IMR-90 (cell line): ENCODE results near the gene PCNX2. TPM values are rescaled to one million over a fixed set of nuclear protein-coding genes. Genes with fewer than 3 reads are reported as not detected.

Experiments used
- ATAC-seq: fragments of 200-7000 bp; cut with Tn5 transposase; 2 replicates; pipeline ENCODE4 v1.9.1; 2020; ENCODE audit warnings: low read depth, mild to moderate bottlenecking, moderate library complexity
- BruUV-seq: library from RNA; stranded (reverse); fragments of 400-500 nt; replicated peaks from 2 replicates; lab custom pipeline; 2021; lab: Mats Ljungman, UMichigan
- CTCF ChIA-PET: fragments of 300-600 bp; formaldehyde crosslinking; extraction: SDS; loops from one replicate; lab custom pipeline; 2021; ENCODE audit warnings: antibody characterized with exemption; lab: Yijun Ruan, JAX
- POLR2A ChIA-PET: fragments of 300-600 bp; sonication (Branson Sonifier 250); formaldehyde crosslinking; loops from one replicate; lab custom pipeline; 2022; ENCODE audit warnings: antibody characterized with exemption; ENCODE audit not compliant: unreplicated experiment; lab: Charles Lee
- DNase-seq: peaks from one replicate; pipeline ENCODE4 v3.0.0; 2013
- H2AFZ ChIP-seq: replicated peaks from 2 replicates; pipeline ENCODE3; 2013; ENCODE audit warnings: low read length, mild to moderate bottlenecking; ENCODE audit not compliant: poor library complexity
- H2AK5ac ChIP-seq: 2 replicates; pipeline ENCODE4 v1.6.1; 2013; ENCODE audit warnings: low read depth, low read length, inconsistent platforms
- H2AK9ac ChIP-seq: replicated peaks from 2 replicates; pipeline ENCODE3; 2013; ENCODE audit warnings: mild to moderate bottlenecking, low read depth, low read length, moderate library complexity; ENCODE audit not compliant: poor library complexity
- H2BK120ac ChIP-seq: 2 replicates; pipeline ENCODE4 v1.6.1; 2013; ENCODE audit warnings: low read depth, low read length, inconsistent platforms
- H2BK15ac ChIP-seq: 3 replicates; pipeline ENCODE4 v1.6.1; 2013; ENCODE audit warnings: low read depth, low read length, inconsistent platforms
- H2BK20ac ChIP-seq: 2 replicates; pipeline ENCODE4 v1.6.1; 2013; ENCODE audit warnings: low read depth, mild to moderate bottlenecking, inconsistent platforms, low read length, moderate library complexity
- H2BK5ac ChIP-seq: 2 replicates; pipeline ENCODE4 v1.6.1; 2013; ENCODE audit warnings: mild to moderate bottlenecking, low read depth, low read length, inconsistent platforms; ENCODE audit not compliant: poor library complexity, severe bottlenecking
- H3K14ac ChIP-seq: replicated peaks from 2 replicates; pipeline ENCODE4 v1.6.1; 2013; ENCODE audit warnings: low read depth, low read length, inconsistent platforms
- H3K18ac ChIP-seq: 2 replicates; pipeline ENCODE4 v1.6.1; 2013; ENCODE audit warnings: low read depth, low read length, control low read depth
- H3K23ac ChIP-seq: 2 replicates; pipeline ENCODE4 v1.6.1; 2013; ENCODE audit warnings: low read depth, low read length, inconsistent platforms
- H3K27ac ChIP-seq: 2 replicates; pipeline ENCODE4 v1.5.1; 2013; ENCODE audit warnings: mild to moderate bottlenecking, control low read depth, low read length; ENCODE audit not compliant: insufficient read depth
- H3K27me3 ChIP-seq: 2 replicates; pipeline ENCODE4 v1.6.1; 2013; ENCODE audit warnings: low read length; ENCODE audit not compliant: control insufficient read depth, insufficient read depth
- H3K36me3 ChIP-seq: 2 replicates; pipeline ENCODE4 v1.6.1; 2013; ENCODE audit warnings: low read length, mixed read lengths; ENCODE audit not compliant: control insufficient read depth, insufficient read depth
- H3K4ac ChIP-seq: 2 replicates; pipeline ENCODE4 v1.6.1; 2013; ENCODE audit warnings: low read depth, low read length, inconsistent platforms
- H3K4me1 ChIP-seq: 2 replicates; pipeline ENCODE4 v1.6.1; 2013; ENCODE audit warnings: low read length, mixed read lengths; ENCODE audit not compliant: control insufficient read depth, insufficient read depth
- H3K4me2 ChIP-seq: 2 replicates; pipeline ENCODE4 v1.6.1; 2013; ENCODE audit warnings: low read depth, mild to moderate bottlenecking, control low read depth, low read length, moderate library complexity
- H3K4me3 ChIP-seq: 2 replicates; pipeline ENCODE4 v1.5.1; 2013; ENCODE audit warnings: low read depth, mild to moderate bottlenecking, control low read depth, low read length, moderate library complexity; ENCODE audit not compliant: insufficient read depth
- H3K56ac ChIP-seq: 2 replicates; pipeline ENCODE4 v1.6.1; 2013; ENCODE audit warnings: low read length, inconsistent platforms; ENCODE audit not compliant: insufficient read depth; ENCODE audit errors: extremely low read depth
- H3K79me1 ChIP-seq, 2 experiments: 2 replicates each; pipeline ENCODE4 v1.6.1; 2013; ENCODE audit warnings: low read length in 2 of 2, inconsistent platforms in 1 of 2, low read depth in 1 of 2
- H3K9ac ChIP-seq: 2 replicates; pipeline ENCODE4 v1.6.1; 2013; ENCODE audit warnings: low read depth, low read length, control low read depth
- H3K9me1 ChIP-seq: 2 replicates; pipeline ENCODE4 v1.6.1; 2013; ENCODE audit warnings: low read length, inconsistent platforms; ENCODE audit not compliant: insufficient read depth
- H3K9me3 ChIP-seq: 2 replicates; pipeline ENCODE4 v1.6.1; 2013; ENCODE audit warnings: low read length; ENCODE audit not compliant: control insufficient read depth, insufficient read depth
- H4K20me1 ChIP-seq: 2 replicates; pipeline ENCODE4 v1.6.1; 2013; ENCODE audit warnings: low read length, inconsistent platforms; ENCODE audit not compliant: insufficient read depth
- H4K5ac ChIP-seq: 2 replicates; pipeline ENCODE4 v1.6.1; 2013; ENCODE audit warnings: mild to moderate bottlenecking, low read depth, low read length, control low read depth
- H4K8ac ChIP-seq, 2 experiments: 2 replicates each; pipeline ENCODE4 v1.6.1; 2013; ENCODE audit warnings: low read depth in 2 of 2, low read length in 2 of 2, control low read depth in 1 of 2, inconsistent platforms in 1 of 2
- H4K91ac ChIP-seq: 2 replicates; pipeline ENCODE4 v1.6.1; 2013; ENCODE audit warnings: low read depth, low read length, inconsistent platforms; ENCODE audit not compliant: insufficient read depth
- BHLHE40 ChIP-seq: fragments of 150-350 bp; IDR thresholded peaks from 2 replicates; pipeline ENCODE4 v1.6.1; 2016; ENCODE audit warnings: mild to moderate bottlenecking, low read depth, low read length
- CEBPB ChIP-seq: IDR thresholded peaks from 2 replicates; pipeline ENCODE4 v1.6.1; 2012; ENCODE audit warnings: low read depth, low read length, improper control_type of control experiment
- CTCF ChIP-seq: conservative IDR thresholded peaks from 2 replicates; pipeline ENCODE4 v1.5.1; 2012; ENCODE audit warnings: mild to moderate bottlenecking, low read depth, low read length, improper control_type of control experiment
- ELK1 ChIP-seq: fragments of 150-350 bp; IDR thresholded peaks from 2 replicates; pipeline ENCODE4 v1.6.1; 2016; ENCODE audit warnings: low read depth, mild to moderate bottlenecking, low read length, moderate library complexity, borderline replicate concordance
- FOS ChIP-seq: fragments of 150-350 bp; IDR thresholded peaks from 2 replicates; pipeline ENCODE4 v1.6.1; 2016; ENCODE audit warnings: low read depth, low read length
- MAFK ChIP-seq: IDR thresholded peaks from 2 replicates; pipeline ENCODE4 v1.6.1; 2012; ENCODE audit warnings: low read depth, low read length, improper control_type of control experiment
- MAZ ChIP-seq: IDR thresholded peaks from 2 replicates; pipeline ENCODE4 v1.6.1; 2012; ENCODE audit warnings: low read depth, mild to moderate bottlenecking, low read length, improper control_type of control experiment, moderate library complexity, borderline replicate concordance
- MXI1 ChIP-seq: IDR thresholded peaks from 2 replicates; pipeline ENCODE4 v1.6.1; 2012; ENCODE audit warnings: low read depth, mild to moderate bottlenecking, low read length, moderate library complexity, borderline replicate concordance
- NFE2L2 ChIP-seq: fragments of 150-350 bp; IDR thresholded peaks from 2 replicates; pipeline ENCODE4 v1.6.1; 2016; ENCODE audit warnings: low read depth, mild to moderate bottlenecking, low read length
- POLR2A ChIP-seq: IDR thresholded peaks from 2 replicates; pipeline ENCODE4 v1.6.1; 2012; ENCODE audit warnings: mild to moderate bottlenecking, low read depth, low read length
- RAD21 ChIP-seq: IDR thresholded peaks from 2 replicates; pipeline ENCODE4 v1.6.1; 2012; ENCODE audit warnings: low read length, improper control_type of control experiment
- RCOR1 ChIP-seq: IDR thresholded peaks from 2 replicates; pipeline ENCODE4 v1.6.1; 2012; ENCODE audit warnings: mild to moderate bottlenecking, low read length, improper control_type of control experiment; ENCODE audit not compliant: insufficient replicate concordance
- RFX5 ChIP-seq: IDR thresholded peaks from 2 replicates; pipeline ENCODE4 v1.8.0; 2012; ENCODE audit warnings: low read depth, mild to moderate bottlenecking, low read length, moderate library complexity
- SMC3 ChIP-seq: fragments of 150-350 bp; IDR thresholded peaks from 2 replicates; pipeline ENCODE4 v1.6.1; 2016; ENCODE audit warnings: low read depth, mild to moderate bottlenecking, antibody characterized with exemption, low read length, moderate library complexity
- USF2 ChIP-seq: fragments of 150-350 bp; IDR thresholded peaks from 2 replicates; pipeline ENCODE4 v1.6.1; 2017; ENCODE audit warnings: mild to moderate bottlenecking, antibody characterized with exemption, low read length, low read depth
- WGBS, 2 experiments: methylation state at CpG; one replicate each; pipeline versions ENCODE4 v1.1.5 to v1.1.7; 2013; ENCODE audit warnings: missing lambda C conversion rate in 2 of 2; ENCODE audit not compliant: insufficient read length in 1 of 2; ENCODE audit errors: extremely low coverage in 2 of 2; 5-methylcytosine and 5-hydroxymethylcytosine counted together
- dilution Hi-C: fragments of 300-500 bp; cut with HindIII; formaldehyde crosslinking; loops from one replicate; pipeline ENCODE4 v1.14.3; 2018; ENCODE audit warnings: low sequenced_read_pairs; ENCODE audit not compliant: unreplicated experiment
- in situ Hi-C: fragments of 300-500 bp; cut with MboI; formaldehyde crosslinking; loops from 3 replicates; pipeline ENCODE4 v1.14.3; 2019; ENCODE audit warnings: low sequenced_read_pairs, inconsistent platforms, mixed read lengths
- intact Hi-C: fragments of 100-400 bp; cut with micrococcal nuclease; formaldehyde crosslinking; loops from 2 replicates; pipeline ENCODE4 v1.10.0; 2022
- polyA plus RNA-seq, 3 experiments: library from polyadenylated mRNA; depleted of rRNA; stranded (reverse); fragments of >200 nt; gene quantifications; 2 replicates each; pipeline ENCODE4 v1.2.3, GENCODE V29; 2012; ENCODE audit warnings: low replicate concordance in 1 of 3
- total RNA-seq: library from RNA; depleted of rRNA; stranded (reverse); fragments of >200 nt; gene quantifications from 2 replicates; pipeline ENCODE4 v1.2.3, GENCODE V29; 2012

Gene PCNX2
- total and polyA plus RNA-seq, 2 of the 4 experiments (the other 2 are of a cell fraction): 15.9 to 22.6 TPM

- Histone ChIP-seq H2AK9ac (no peak overlapping the region), H2BK15ac (no peak overlapping the region), H3K4me3 (no peak overlapping the region), H3K4me2 (no peak overlapping the region), H4K91ac (no peak overlapping the region), H3K56ac (no peak overlapping the region), H3K23ac (no peak overlapping the region), H3K9me3 (no peaks in the 10 kb centered on the region), H2AFZ (no peak overlapping the region), H3K27ac (no peak overlapping the region), H3K4ac (no peak overlapping the region), H2BK5ac (no peak overlapping the region), H2AK5ac (no peak overlapping the region), H3K4me1 (peaks cover 2% of the 10 kb centered on the region; the same call in 1 of the 2 replicates), H3K14ac (no peak overlapping the region), H2BK120ac (no peak overlapping the region), H3K9me1 (no peaks in the 10 kb centered on the region), H3K36me3 (no peaks in the 10 kb centered on the region), H3K79me1 (no peaks in the 10 kb centered on the region), H4K8ac (no peak overlapping the region), H3K27me3 (no peaks in the 10 kb centered on the region), H3K18ac (no peak overlapping the region), H3K9ac (no peak overlapping the region), H2BK20ac (no peak overlapping the region), H4K20me1 (no peaks in the 10 kb centered on the region), H4K5ac (no peak overlapping the region)
- ATAC-seq (no peak), DNase-seq (no peak)
- intact Hi-C loops (no loop called here), in situ Hi-C loops (no loop called here), dilution Hi-C loops (no loop called here)
- WGBS, 2 experiments: no CpG with 5 or more reads among the region's 3 CpGs
- BruUV-seq: no TSS peak
- TF ChIP-seq FOS (no peak), RFX5 (no peak), MAZ (no peak), USF2 (no peak), MAFK (no peak), CEBPB (no peak), RAD21 (no peak), MXI1 (no peak), POLR2A (no peak), CTCF (no peak), BHLHE40 (no peak), RCOR1 (no peak), NFE2L2 (no peak), SMC3 (no peak), ELK1 (no peak)
- ChIA-PET CTCF (no interaction called here), POLR2A (no interaction called here)
These were observed 264.0 kb downstream of the PCNX2 start for GRCh38 chr1:233031521-233031920.
